Measurements from ENCODE around the gene CENPO.

CENPO gene

GRCh38 chr2:24816884-24817283, 23.7 kb downstream of the CENPO start:
- no peak overlapping the region for H3K4me3 ChIP-seq (ENCODE audit: low read depth, low read length)
- H3K36me3 ChIP-seq = peaks cover 87% of the 10 kb centered on the region
- no peak for TF ChIP-seq CTCF (IDR thresholded peaks at IDR 0.05; ENCODE audit: low read depth, low read length)
- DNase-seq = no peak
- no peaks in the 10 kb centered on the region for H3K9me3 ChIP-seq (ENCODE audit: severe bottlenecking)
- H3K27me3 ChIP-seq (ENCODE audit: insufficient read depth, low read depth, severe bottlenecking) = no peaks in the 10 kb centered on the region
- H3K27ac ChIP-seq = no peak overlapping the region

- DNase-seq = no peak
- H3K9me3 ChIP-seq (ENCODE audit: severe bottlenecking) = no peaks in the 10 kb centered on the region
- no peak overlapping the region for H3K27ac ChIP-seq
- peaks cover 93% of the 10 kb centered on the region for H3K36me3 ChIP-seq
- no peak overlapping the region for H3K4me3 ChIP-seq (ENCODE audit: low read depth, low read length)
- no peak for TF ChIP-seq CTCF (IDR thresholded peaks at IDR 0.05; ENCODE audit: low read depth, low read length)
- no peaks in the 10 kb centered on the region for H3K27me3 ChIP-seq (ENCODE audit: insufficient read depth, low read depth, severe bottlenecking)
These were observed 25.5 kb downstream of the CENPO start for GRCh38 chr2:24818721-24819167.

- Histone ChIP-seq H3K9me3 (ENCODE audit: severe bottlenecking) (no peaks in the 10 kb centered on the region), H3K27me3 (ENCODE audit: insufficient read depth, low read depth, severe bottlenecking) (no peaks in the 10 kb centered on the region), H3K27ac (no peak overlapping the region), H3K4me3 (ENCODE audit: low read depth, low read length) (no peak overlapping the region), H3K36me3 (peaks cover 93% of the 10 kb centered on the region)
- no peak for TF ChIP-seq CTCF (IDR thresholded peaks at IDR 0.05; ENCODE audit: low read depth, low read length)
- DNase-seq = no peak
These were observed 26.4 kb downstream of the CENPO start for GRCh38 chr2:24819442-24820174.

- no peak overlapping the region for H3K4me3 ChIP-seq (ENCODE audit: low read depth, low read length)
- no peaks in the 10 kb centered on the region for H3K27me3 ChIP-seq (ENCODE audit: insufficient read depth, low read depth, severe bottlenecking)
- no peak for TF ChIP-seq CTCF (IDR thresholded peaks at IDR 0.05; ENCODE audit: low read depth, low read length)
- no peak overlapping the region for H3K27ac ChIP-seq
- H3K9me3 ChIP-seq (ENCODE audit: severe bottlenecking) = no peaks in the 10 kb centered on the region
- no peak for DNase-seq
- H3K36me3 ChIP-seq = peaks cover 92% of the 10 kb centered on the region
These were observed 26.9 kb downstream of the CENPO start for GRCh38 chr2:24820175-24820513.

- H3K9me3 ChIP-seq (ENCODE audit: severe bottlenecking) = no peaks in the 10 kb centered on the region
- DNase-seq = no peak
- no peak for TF ChIP-seq CTCF (IDR thresholded peaks at IDR 0.05; ENCODE audit: low read depth, low read length)
- no peak overlapping the region for H3K4me3 ChIP-seq (ENCODE audit: low read depth, low read length)
- H3K27me3 ChIP-seq (ENCODE audit: insufficient read depth, low read depth, severe bottlenecking) = no peaks in the 10 kb centered on the region
- peaks cover 90% of the 10 kb centered on the region for H3K36me3 ChIP-seq
- no peak overlapping the region for H3K27ac ChIP-seq
These were observed 27.6 kb downstream of the CENPO start for GRCh38 chr2:24820598-24821432.

All from WERI-Rb-1 (cell line).